TTC549 (cell line): Measurements from ENCODE around the gene COL6A1.
"Not testable (repeated sequence)": the region's sequence is repeated elsewhere in the genome, so short reads cannot be mapped to it uniquely, and the experiment has no call there.

ENCODE experiments used
- FAIRE-seq: peaks from 2 replicates; lab custom pipeline; 2012; peaks lifted over from hg19 to GRCh38; lab: Jason Lieb, UNC

Gene COL6A1

GRCh38 chr21:46028573-46029091 lies 47.1 kb downstream of the COL6A1 start:
- FAIRE-seq, result no peak

GRCh38 chr21:46029186-46029924 lies 47.8 kb downstream of the COL6A1 start:
- no peak for FAIRE-seq

- FAIRE-seq, result no peak
These were observed 49.9 kb downstream of the COL6A1 start for GRCh38 chr21:46031484-46031883.

- no peak for FAIRE-seq
These were observed 50.5 kb downstream of the COL6A1 start for GRCh38 chr21:46032100-46032499.

- no peak for FAIRE-seq
These were observed 52.1 kb downstream of the COL6A1 start for GRCh38 chr21:46033410-46034400.

GRCh38 chr21:46035809-46036695 lies 54.5 kb downstream of the COL6A1 start:
- no peak for FAIRE-seq

GRCh38 chr21:46036696-46037330 lies 55.2 kb downstream of the COL6A1 start:
- no peak for FAIRE-seq

GRCh38 chr21:46037331-46038325 lies 56.1 kb downstream of the COL6A1 start:
- FAIRE-seq, result no peak

- FAIRE-seq, result no peak
These were observed 56.8 kb downstream of the COL6A1 start for GRCh38 chr21:46038341-46038829.

- FAIRE-seq, result no peak
These were observed 57.4 kb downstream of the COL6A1 start for GRCh38 chr21:46038871-46039397.

GRCh38 chr21:46039891-46040660 lies 58.5 kb downstream of the COL6A1 start:
- FAIRE-seq, result no peak

GRCh38 chr21:46040707-46041106 lies 59.1 kb downstream of the COL6A1 start:
- FAIRE-seq, result no peak

GRCh38 chr21:46041183-46041582 lies 59.6 kb downstream of the COL6A1 start:
- no peak for FAIRE-seq

GRCh38 chr21:46045154-46045553 lies 63.6 kb downstream of the COL6A1 start:
- no peak for FAIRE-seq

GRCh38 chr21:46046471-46046870 lies 64.9 kb downstream of the COL6A1 start:
- FAIRE-seq, result no peak

- not testable (repeated sequence) for FAIRE-seq
These were observed 65.3 kb downstream of the COL6A1 start for GRCh38 chr21:46046906-46047305.

GRCh38 chr21:46048926-46049889 lies 67.6 kb downstream of the COL6A1 start:
- no peak for FAIRE-seq
